Measurements from ENCODE around the gene DGKA. TPM values are rescaled to one million over a fixed set of nuclear protein-coding genes. Genes with fewer than 3 reads are reported as not detected.

DGKA gene
- total RNA-seq, 1 donor from 2014 or later = 108 TPM

DNA sequence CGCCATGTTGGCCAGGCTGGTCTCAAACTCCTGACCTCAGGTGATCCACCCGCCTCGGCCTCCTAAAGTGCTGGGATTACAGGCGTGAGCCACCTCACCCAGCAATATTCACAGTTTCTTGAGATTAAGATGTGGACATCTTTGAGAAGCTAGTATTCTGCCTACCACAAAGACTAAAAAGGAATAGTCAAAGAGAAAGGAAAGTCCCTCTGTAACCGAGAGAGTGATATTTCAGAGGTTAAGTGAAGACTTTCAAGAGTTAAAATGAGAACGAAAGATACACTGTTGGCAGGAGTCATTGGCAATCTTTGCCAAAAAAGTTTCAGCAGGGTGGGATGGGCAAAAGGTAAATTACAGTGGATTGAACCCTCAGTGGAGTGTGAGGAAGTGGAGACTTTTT is 15.6 kb downstream of the DGKA start:
- no peak overlapping the region for H3K27ac Mint-ChIP-seq (ENCODE audit: unreplicated experiment)
- H2AFZ ChIP-seq (ENCODE audit: low read depth, low read length) = no peak overlapping the region
- peaks cover 17% of the 10 kb centered on the region for H3K36me3 ChIP-seq (ENCODE audit: insufficient read depth, low read length)
- H3K9me3 ChIP-seq (ENCODE audit: insufficient read depth, low read depth, low read length) = no peaks in the 10 kb centered on the region
- no peaks in the 10 kb centered on the region for H4K20me1 ChIP-seq (ENCODE audit: insufficient read depth, low read length)
- TF ChIP-seq, protein P1, sequence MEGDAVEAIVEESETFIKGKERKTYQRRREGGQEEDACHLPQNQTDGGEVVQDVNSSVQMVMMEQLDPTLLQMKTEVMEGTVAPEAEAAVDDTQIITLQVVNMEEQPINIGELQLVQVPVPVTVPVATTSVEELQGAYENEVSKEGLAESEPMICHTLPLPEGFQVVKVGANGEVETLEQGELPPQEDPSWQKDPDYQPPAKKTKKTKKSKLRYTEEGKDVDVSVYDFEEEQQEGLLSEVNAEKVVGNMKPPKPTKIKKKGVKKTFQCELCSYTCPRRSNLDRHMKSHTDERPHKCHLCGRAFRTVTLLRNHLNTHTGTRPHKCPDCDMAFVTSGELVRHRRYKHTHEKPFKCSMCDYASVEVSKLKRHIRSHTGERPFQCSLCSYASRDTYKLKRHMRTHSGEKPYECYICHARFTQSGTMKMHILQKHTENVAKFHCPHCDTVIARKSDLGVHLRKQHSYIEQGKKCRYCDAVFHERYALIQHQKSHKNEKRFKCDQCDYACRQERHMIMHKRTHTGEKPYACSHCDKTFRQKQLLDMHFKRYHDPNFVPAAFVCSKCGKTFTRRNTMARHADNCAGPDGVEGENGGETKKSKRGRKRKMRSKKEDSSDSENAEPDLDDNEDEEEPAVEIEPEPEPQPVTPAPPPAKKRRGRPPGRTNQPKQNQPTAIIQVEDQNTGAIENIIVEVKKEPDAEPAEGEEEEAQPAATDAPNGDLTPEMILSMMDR (IDR thresholded peaks at IDR 0.05; ENCODE audit: insufficient read depth, low read depth, low read length) = no peak
- no peak for TF ChIP-seq EZH2 (IDR thresholded peaks at IDR 0.05; ENCODE audit: insufficient read depth, low read length)
- no peak overlapping the region for H3K4me2 ChIP-seq (ENCODE audit: low read length)
- H3K36me3 Mint-ChIP-seq (ENCODE audit: low read depth, unreplicated experiment) = peaks cover 23% of the 10 kb centered on the region
- H3K4me3 Mint-ChIP-seq (ENCODE audit: unreplicated experiment) = no peak overlapping the region
- H3K27me3 Mint-ChIP-seq (ENCODE audit: low read depth, unreplicated experiment) = no peaks in the 10 kb centered on the region
- DNase-seq (ENCODE audit: low read depth) = no peak
- FAIRE-seq = no peak
- no peak overlapping the region for H3K4me3 ChIP-seq (ENCODE audit: insufficient read depth, low read depth, low read length)
- no peaks in the 10 kb centered on the region for H3K9me3 Mint-ChIP-seq (ENCODE audit: unreplicated experiment)
- no peaks in the 10 kb centered on the region for H3K27me3 ChIP-seq (ENCODE audit: insufficient read depth, low read length)
- peaks cover 2% of the 10 kb centered on the region for H3K4me1 Mint-ChIP-seq (ENCODE audit: low read depth, unreplicated experiment)
- no peak overlapping the region for H3K9ac ChIP-seq (ENCODE audit: low read length)
- no peaks in the 10 kb centered on the region for H3K79me2 ChIP-seq (ENCODE audit: insufficient read depth, low read length)
- no peaks in the 10 kb centered on the region for H3K4me1 ChIP-seq (ENCODE audit: insufficient read depth, low read length)
- H3K27ac ChIP-seq (ENCODE audit: low read depth, low read length) = no peak overlapping the region

DNA sequence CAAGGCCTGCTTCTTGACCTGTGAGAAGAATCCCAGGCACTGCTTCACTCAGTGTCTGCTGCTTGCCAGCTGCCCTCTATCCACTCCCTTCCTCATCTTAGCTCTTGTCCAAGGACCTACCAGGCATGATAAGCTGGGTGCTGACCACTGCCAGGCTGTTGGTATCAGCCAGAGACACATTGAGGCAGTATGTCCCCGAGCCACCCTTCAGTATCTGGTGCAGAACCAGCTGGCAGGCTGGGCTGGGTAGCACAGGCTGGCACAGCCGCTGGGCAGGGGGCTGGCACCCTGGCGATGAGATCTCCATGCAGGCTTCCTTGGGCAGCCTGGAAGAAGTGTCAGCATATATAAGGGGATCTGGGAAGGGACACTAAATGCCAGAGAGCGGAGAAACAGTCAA is 24.4 kb downstream of the DGKA start:
- H3K4me1 Mint-ChIP-seq (ENCODE audit: low read depth, unreplicated experiment) = peaks cover 8% of the 10 kb centered on the region
- H3K36me3 ChIP-seq (ENCODE audit: insufficient read depth, low read length) = peaks cover 10% of the 10 kb centered on the region
- no peak for FAIRE-seq

More for the DNA sequence above, 24.4 kb downstream of the DGKA start:
- H3K9me3 Mint-ChIP-seq (ENCODE audit: unreplicated experiment) = peaks cover 2% of the 10 kb centered on the region
- Histone ChIP-seq H3K4me3 (ENCODE audit: insufficient read depth, low read depth, low read length) (no peak overlapping the region), H3K9me3 (ENCODE audit: insufficient read depth, low read depth, low read length) (no peaks in the 10 kb centered on the region), H3K27ac (ENCODE audit: low read depth, low read length) (no peak overlapping the region), H3K27me3 (ENCODE audit: insufficient read depth, low read length) (no peaks in the 10 kb centered on the region), H3K4me1 (ENCODE audit: insufficient read depth, low read length) (peaks cover 9% of the 10 kb centered on the region), H3K4me2 (ENCODE audit: low read length) (no peak overlapping the region), H3K9ac (ENCODE audit: low read length) (no peak overlapping the region), H3K79me2 (ENCODE audit: insufficient read depth, low read length) (no peaks in the 10 kb centered on the region), H2AFZ (ENCODE audit: low read depth, low read length) (no peak overlapping the region), H4K20me1 (ENCODE audit: insufficient read depth, low read length) (no peaks in the 10 kb centered on the region)
- TF ChIP-seq, protein P1 (IDR thresholded peaks at IDR 0.05; ENCODE audit: insufficient read depth, low read depth, low read length) = no peak
- no peak for TF ChIP-seq EZH2 (IDR thresholded peaks at IDR 0.05; ENCODE audit: insufficient read depth, low read length)
- H3K27me3 Mint-ChIP-seq (ENCODE audit: low read depth, unreplicated experiment) = peaks cover 3% of the 10 kb centered on the region
- H3K36me3 Mint-ChIP-seq (ENCODE audit: low read depth, unreplicated experiment) = peaks cover 22% of the 10 kb centered on the region
- no peak overlapping the region for H3K27ac Mint-ChIP-seq (ENCODE audit: unreplicated experiment)
- H3K4me3 Mint-ChIP-seq (ENCODE audit: unreplicated experiment) = peak overlapping the region; percentile 3
- DNase-seq (ENCODE audit: low read depth) = no peak
